Measurements from ENCODE around the gene KCNJ16.

KCNJ16 gene

DNA sequence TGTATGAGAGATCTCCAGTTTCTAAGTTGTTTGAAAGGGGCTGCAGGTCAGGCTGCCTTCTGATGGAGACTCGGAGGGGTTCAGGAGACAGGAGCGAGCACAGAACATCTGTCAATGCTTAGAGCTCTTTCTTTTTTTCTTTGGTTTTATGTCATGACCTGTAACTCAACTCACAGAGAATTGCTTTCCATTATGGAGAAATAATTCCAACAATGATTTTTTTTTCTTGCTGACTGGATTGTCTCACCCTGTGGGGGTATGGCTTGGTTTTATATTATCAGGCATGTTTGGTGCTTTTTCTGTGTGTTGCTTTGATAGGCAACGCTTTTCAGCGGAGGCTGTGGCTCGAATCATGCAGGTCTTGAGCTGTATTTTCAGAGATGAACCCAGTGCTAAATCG, 83.6 kb downstream of the KCNJ16 start:
- in situ Hi-C loops (cut with MboI; ENCODE audit: low pct_unique_long_range_greater_than_20kb, low sequenced_read_pairs): no loop called here

DNA sequence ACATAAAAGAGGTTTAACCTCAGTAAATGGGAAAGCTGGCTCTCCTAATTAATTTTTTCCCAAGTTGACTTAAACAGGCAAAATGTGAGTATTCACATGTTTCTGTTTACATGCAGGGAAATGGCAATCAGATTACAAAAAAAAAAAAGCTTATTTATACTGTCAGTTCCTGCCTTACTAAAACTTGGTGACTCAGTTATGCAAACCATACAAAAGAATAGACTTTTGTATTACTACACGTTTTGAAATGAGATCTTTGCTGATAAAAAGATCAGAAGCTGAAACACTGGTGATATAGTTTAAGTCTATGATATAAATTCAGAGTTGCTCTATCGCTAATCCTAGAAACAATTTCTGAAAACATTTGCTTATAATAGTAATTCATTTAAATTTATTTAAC, 85.0 kb downstream of the KCNJ16 start:
- in situ Hi-C loops (cut with MboI; ENCODE audit: low pct_unique_long_range_greater_than_20kb, low sequenced_read_pairs): no loop called here
- no peak for DNase-seq

More for the DNA sequence above, 83.6 kb downstream of the KCNJ16 start:
- DNase-seq: no peak

DNA sequence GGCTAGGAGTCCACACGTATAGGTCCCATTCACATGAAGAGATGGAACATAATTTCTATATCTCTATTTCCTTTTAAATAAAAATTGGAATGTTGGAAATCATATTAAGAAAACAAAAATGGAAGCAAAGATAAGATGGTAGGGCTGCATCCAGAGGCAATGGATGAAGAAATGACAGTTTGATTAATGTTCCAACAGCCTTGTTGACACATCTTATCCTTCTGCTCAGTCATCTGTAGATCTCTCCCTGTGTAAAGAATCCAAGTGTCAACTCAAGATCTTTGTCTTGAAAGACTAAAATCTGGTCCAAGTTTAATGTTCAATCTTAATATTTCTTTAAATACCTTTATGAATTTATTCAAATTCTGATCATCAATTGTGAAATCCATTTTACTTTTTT, 86.5 kb downstream of the KCNJ16 start:
- in situ Hi-C loops (cut with MboI; ENCODE audit: low pct_unique_long_range_greater_than_20kb, low sequenced_read_pairs): no loop called here
- DNase-seq: no peak

DNA sequence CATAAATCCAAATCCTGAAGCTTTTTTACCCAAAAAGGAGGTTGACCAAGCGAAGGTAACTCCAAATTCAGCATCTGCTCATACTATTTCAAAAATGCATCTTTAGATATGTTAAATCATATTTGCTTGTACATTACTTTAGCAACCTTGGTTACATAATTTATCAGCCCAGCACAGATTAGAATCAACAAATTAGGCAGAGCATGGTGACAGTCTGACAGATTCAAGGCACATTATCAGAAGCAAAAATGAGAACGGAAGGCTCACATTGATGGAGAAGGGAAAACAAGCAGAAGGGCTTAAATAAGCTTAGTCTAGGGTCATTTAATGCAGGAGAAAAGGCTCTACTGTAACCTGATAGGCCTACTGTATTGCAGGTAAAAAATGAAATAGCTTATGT, 90.4 kb downstream of the KCNJ16 start:
- in situ Hi-C loops (cut with MboI; ENCODE audit: low pct_unique_long_range_greater_than_20kb, low sequenced_read_pairs): no loop called here
- no peak for DNase-seq

DNA sequence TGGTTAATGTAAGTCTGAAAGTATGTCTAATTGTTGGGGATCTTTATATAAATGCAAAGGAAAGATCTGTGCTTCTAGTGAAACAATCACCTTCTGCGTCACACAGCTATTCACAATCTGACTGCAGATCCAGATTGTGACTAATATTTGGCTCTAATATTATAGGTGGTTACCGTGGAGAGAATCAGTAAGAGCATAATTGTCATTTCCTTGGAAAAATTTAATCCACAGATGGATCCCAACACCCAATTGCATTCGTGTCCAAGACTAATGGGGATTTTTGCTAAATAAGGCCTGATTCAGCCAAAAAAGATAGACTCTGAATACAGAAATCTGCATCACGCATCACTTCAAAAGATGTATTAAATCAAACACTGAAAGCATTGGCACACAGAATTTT, 91.6 kb downstream of the KCNJ16 start:
- in situ Hi-C loops (cut with MboI; ENCODE audit: low pct_unique_long_range_greater_than_20kb, low sequenced_read_pairs): no loop called here
- DNase-seq: no peak

DNA sequence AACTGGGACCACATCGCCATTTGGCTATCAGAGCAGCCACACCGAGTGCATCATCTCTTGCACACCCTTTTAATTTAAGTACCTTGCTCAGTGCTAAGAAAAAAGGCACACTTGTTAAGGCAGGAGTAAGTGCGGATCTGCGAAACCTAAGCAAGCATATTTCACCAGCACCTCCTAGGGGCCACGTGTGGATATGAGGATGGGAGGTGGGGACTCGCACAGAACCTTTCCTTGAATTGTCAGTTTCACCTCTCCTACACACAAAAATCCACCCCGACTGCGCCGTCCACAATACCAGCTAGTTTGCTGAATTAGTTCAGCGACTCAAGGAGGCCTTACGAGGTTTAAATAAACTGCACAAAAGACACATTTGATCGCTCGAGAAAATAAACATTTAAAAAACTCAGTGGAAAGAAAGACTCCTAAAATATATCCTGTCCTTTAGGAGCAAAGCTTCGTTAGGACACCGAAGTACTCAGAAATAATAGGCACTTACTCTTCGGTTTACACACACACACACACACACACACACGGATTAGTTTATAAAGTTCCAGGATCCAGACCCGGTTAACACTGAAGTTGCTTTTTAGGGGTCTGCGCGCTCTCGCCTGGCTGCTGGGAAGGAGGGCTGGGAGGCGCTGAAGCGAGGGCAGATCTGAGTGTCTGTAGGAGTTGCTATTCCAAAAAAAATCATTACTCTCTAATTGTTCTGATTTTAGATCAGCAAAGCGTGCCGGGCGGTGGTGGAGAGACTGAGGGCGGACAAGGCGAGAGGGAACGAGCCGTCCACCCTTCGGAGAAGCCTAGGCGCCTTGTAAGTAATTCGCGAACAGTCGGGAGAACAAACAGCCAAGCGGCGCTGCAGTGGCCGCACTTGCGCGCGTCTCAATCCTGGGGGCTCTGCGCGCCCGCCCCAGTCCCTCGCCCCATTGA, 93.3 kb downstream of the KCNJ16 start:
- in situ Hi-C loops (cut with MboI; ENCODE audit: low pct_unique_long_range_greater_than_20kb, low sequenced_read_pairs): no loop called here
- peak; percentile 29 for DNase-seq

DNA sequence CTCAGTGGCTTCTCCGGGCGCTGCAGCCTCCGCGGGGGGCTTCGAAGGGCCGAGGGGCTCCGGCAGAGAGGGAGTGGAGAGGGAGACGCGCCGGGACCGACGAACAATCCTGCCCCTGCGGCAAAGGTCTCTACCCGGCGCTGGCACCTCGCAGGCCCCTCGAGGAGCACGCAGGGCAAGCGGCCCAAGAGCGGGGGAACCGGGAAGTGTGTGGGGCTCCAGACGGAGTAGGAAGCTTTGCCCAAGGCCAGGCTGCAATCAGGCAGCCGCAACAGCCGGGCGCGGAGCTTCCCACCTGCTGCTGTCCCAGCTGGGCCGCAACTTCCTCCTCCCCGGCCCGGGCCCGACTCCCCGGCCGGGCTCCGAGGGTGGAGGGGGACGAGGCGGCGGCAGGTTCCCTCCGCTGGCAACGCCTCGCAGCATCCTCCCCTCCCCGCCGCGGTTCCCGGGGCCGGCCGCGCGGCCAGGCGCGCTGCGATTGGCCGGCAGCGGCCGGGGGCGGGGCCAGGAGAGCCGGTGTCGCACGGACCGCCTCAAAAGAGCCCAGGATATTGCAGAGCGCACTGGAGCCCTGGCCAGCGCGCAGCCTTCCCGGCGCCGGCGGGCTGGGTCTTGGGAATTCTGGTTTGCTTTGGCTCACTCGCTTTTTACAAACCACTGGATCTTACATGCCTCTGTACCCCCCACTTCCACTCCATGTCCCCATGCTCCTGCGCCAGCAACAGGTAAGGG, 94.1 kb downstream of the KCNJ16 start, which contains the start of gene KCNJ2:
Gene KCNJ2, plus strand, starts transcription at position 556 of the 732 bp plus-strand sequence. CDS start 5,508 bp downstream, outside the sequence.
- in situ Hi-C loops (cut with MboI; ENCODE audit: low pct_unique_long_range_greater_than_20kb, low sequenced_read_pairs): no loop called here
- peak; percentile 90 for DNase-seq

DNA sequence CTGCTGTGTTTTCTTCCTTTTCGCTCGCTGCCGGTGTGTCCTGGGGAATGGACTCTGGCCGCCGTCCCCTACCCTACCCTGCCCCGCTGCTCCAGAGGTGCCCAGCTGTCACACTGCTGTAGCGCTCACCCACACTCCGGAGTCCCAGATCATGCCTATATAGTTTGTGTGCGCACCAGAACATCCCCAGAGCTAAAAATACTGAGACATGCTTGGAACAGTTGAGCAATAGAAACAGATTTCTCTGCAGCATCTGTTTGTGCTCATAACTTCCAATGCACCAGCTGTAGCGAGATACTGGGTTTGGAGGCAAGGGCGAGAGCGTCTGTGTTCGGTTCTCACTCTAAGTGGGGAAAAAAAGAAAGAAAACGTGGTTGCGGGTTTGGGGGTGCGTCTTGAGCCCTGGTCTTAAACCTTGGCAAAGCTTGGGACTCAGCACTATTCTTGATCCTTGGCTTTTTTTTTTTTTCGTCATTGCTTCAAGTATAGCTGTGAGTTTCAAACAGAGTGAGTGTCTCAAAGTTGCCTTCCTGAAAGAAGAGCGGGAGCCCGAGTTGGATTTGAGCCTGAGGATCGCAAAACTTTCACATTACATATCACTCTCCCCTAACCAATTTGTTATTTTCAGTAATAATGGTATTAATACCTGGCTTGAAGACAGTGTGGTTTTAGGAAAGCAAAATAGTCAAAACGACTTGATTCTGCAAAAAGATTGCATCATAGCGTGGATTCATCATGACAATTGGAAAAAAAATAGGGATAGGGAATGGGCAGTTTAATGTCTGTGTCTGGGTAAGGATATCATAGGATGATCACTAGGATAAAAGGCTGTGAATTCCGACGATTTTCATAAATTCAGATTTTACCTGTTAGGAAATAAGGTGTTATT, 94.9 kb downstream of the KCNJ16 start:
- in situ Hi-C loops (cut with MboI; ENCODE audit: low pct_unique_long_range_greater_than_20kb, low sequenced_read_pairs): no loop called here
- DNase-seq: no peak

DNA sequence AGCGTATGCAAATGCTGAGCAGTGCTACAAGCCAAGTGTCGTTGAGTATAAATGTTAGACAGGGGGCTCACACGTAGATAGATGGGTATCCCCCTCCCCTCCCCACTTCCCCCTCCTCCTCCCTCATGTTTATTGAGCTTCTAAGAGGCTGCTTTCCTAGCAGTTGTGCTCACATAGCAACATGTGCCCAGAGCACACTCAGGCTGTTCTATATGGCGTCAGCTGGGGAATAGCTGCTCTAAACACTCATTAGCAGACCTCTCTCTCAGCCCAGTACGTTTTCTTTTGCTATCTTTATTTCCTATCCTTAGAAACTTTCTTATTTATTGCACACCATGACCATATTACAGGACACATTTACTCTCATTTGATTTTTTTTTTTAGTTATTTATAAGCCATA, 96.1 kb downstream of the KCNJ16 start:
- DNase-seq: no peak
- in situ Hi-C loops (cut with MboI; ENCODE audit: low pct_unique_long_range_greater_than_20kb, low sequenced_read_pairs): no loop called here

DNA sequence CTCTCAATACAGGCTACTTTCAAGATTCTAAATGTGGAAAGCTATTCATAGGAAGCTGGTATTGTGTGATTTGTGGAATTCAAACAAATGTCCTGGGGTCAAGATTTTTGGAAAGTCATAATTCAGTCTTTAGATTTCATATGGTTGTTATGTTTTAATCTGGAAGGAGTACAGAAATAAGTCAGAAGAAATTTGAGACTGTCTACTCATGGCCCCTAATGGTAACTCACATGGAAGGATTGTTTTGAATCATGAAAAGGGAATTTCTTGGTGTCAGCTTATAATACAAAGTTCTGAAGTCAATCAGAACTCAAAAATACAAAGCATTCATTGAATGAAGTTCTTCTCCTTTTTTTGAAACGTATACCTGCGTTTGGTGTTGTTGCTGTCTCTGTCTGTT, 97.4 kb downstream of the KCNJ16 start:
- DNase-seq: no peak
- in situ Hi-C loops (cut with MboI; ENCODE audit: low pct_unique_long_range_greater_than_20kb, low sequenced_read_pairs): no loop called here

DNA sequence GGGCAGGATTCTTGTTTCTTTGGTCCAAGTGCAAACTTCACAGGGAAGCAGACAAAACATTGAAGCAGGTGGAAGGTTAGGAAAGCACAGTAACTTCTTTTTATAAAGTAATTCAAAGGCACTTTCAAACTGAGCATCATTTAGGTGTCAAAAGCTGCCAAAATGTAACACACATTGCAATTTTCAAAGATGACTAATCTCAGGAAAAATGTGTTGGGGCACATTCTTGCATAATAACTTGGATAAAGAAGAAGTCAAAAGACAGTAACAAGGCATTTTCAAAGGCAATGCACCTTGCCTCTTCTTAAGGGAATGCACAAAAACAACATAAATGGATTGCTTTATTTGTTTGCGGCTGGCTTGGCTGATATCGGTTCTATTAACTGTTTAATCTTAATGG, 97.9 kb downstream of the KCNJ16 start:
- DNase-seq: no peak
- in situ Hi-C loops (cut with MboI; ENCODE audit: low pct_unique_long_range_greater_than_20kb, low sequenced_read_pairs): no loop called here

DNA sequence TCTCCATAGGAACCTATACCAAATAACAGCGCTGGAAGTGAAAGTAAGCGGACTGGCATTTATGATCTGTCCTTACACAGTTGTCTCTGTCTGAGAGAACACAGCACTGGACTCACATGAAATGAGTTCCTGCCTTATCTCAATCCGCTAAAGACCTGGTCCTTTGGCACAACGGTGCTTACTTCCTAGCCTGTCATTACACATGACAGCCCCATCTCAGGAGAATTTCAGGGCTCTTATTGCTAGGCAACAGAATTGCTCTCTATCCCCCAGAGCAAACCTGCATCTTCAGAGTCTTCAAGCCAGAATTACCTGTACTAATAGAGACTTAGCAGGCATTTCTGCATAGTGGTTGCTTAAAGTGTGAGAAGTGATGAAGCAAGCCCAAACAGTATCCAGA, 98.7 kb downstream of the KCNJ16 start:
- in situ Hi-C loops (cut with MboI; ENCODE audit: low pct_unique_long_range_greater_than_20kb, low sequenced_read_pairs): no loop called here
- no peak for DNase-seq

DNA sequence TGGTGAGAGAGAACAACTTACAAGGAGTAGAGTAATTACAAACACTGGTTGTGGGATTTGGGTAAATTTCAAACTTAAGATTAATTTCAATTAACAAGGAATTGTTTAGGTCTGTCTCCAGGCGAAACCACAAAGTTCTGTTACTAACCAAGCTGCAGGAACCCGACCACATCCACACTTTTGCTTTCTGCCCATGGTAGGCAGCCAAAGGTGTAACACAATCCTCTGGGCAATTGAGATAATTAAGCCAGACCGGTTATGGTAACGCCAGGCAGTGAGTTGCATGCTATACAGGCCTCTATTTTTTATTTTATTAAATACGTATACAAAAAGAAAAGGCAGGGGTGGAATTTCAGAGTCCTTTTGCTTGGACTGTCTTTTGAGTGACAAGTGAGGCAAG, 106.4 kb downstream of the KCNJ16 start:
- in situ Hi-C loops (cut with MboI; ENCODE audit: low pct_unique_long_range_greater_than_20kb, low sequenced_read_pairs): no loop called here
- DNase-seq: no peak

DNA sequence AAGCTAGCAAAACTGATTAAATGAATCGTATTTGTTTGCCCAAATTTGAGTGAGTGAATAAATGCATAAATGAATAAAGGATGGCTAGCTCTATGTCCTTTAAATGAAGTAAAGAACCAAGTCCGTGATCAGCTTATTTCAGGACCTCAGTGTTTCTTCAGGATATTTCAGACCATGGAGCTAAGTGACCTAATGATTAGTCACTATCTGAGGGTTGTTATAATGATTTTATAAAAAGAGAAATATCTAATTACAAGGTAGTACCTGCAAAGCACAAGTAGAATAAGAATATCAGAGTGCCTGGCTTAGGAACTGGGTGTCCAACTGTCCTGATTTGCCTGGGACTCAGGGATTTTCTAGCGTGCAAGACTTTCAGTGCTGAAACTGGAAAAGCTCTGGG, 106.8 kb downstream of the KCNJ16 start:
- in situ Hi-C loops (cut with MboI; ENCODE audit: low pct_unique_long_range_greater_than_20kb, low sequenced_read_pairs): no loop called here
- no peak for DNase-seq

DNA sequence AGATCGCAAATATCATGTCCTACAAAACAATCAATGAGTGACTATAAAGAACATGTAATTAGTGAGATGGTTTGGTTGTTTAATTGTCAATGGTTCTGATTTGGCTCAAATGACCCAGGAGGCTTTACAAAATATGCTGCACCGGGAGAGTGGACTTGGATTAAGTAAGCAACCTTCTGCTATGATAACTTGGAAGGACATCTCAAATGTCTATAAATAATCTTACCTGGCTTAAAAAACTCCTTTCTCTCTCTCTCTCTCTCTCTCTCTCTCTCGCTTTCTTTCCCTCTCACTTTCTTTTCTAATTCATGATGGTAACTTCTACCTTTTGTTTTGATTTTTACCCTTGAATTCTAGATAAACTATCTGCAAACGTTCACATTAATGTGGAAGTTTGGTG, 108.5 kb downstream of the KCNJ16 start:
- DNase-seq: no peak
- in situ Hi-C loops (cut with MboI; ENCODE audit: low pct_unique_long_range_greater_than_20kb, low sequenced_read_pairs): no loop called here

DNA sequence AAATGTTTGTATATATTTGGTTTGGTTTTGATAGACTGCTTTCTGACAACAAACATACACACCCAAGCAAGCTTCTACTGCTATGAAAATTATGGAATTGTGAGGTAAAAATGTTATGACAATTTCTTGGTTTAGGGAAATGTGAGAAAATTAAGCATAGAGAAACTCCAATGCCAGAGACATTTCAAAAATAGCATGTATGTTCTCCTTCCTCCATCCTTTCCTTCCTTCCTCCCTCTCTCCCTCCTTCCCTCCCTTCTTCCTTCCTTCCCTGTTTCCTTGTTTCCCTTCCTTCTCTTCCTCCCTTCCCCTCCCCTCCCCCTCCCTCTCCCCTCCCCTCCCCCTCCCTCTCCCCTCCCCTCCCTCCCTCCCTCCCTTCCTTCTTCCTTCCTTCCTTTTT, 109.2 kb downstream of the KCNJ16 start:
- DNase-seq: no peak
- in situ Hi-C loops (cut with MboI; ENCODE audit: low pct_unique_long_range_greater_than_20kb, low sequenced_read_pairs): no loop called here

DNA sequence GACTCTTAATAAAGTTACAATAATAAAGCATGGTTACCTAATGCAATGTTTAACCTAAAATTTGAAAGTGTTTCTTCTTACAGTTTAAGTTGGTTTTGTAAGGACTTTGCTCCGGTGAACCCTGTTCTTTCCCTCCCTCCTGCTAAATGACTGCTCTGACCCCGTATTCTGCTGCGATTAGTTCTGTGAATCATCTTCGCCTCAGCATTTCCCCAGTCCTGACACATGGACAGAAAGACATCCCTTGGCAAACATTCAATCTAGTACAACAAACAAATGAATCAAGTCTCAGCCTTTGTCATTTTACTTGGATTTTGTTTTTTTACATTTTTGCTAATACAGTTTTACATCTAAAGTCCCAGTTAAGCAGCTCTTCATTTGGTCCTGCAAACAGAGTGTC, 109.7 kb downstream of the KCNJ16 start:
- in situ Hi-C loops (cut with MboI; ENCODE audit: low pct_unique_long_range_greater_than_20kb, low sequenced_read_pairs): no loop called here

More for the DNA sequence above, 109.7 kb downstream of the KCNJ16 start:
- no peak for DNase-seq
